ENCODE measurements around the gene SORCS1.

SORCS1 gene

GRCh38 chr10:107163881-107164861 is at the start of gene SORCS1:
Gene SORCS1, minus strand, starts transcription at chr10:107164706.
- peak; percentile 35 for DNase-seq (ENCODE audit: low spot score)

GRCh38 chr10:107214261-107214660 is 49.8 kb upstream of the SORCS1 start:
- DNase-seq (ENCODE audit: low spot score), result no peak

- no peak for DNase-seq (ENCODE audit: low spot score)
Measured at GRCh38 chr10:107213861-107214260, 49.4 kb upstream of the SORCS1 start.

GRCh38 chr10:107206833-107207232 is 42.3 kb upstream of the SORCS1 start:
- no peak for DNase-seq (ENCODE audit: low spot score)

GRCh38 chr10:107169516-107169915 is 5.0 kb upstream of the SORCS1 start:
- DNase-seq (ENCODE audit: low spot score), result no peak

- DNase-seq (ENCODE audit: low spot score), result no peak
Measured at GRCh38 chr10:107168738-107169137, 4.2 kb upstream of the SORCS1 start.

GRCh38 chr10:107166403-107166802 is 1.9 kb upstream of the SORCS1 start:
- DNase-seq (ENCODE audit: low spot score), result no peak

GRCh38 chr10:107164992-107165391 is 486 bp upstream of the SORCS1 start:
- peak; percentile 3 for DNase-seq (ENCODE audit: low spot score)

GRCh38 chr10:107163076-107163855 is 1.2 kb downstream of the SORCS1 start:
- no peak for DNase-seq (ENCODE audit: low spot score)

- no peak for DNase-seq (ENCODE audit: low spot score)
Measured at GRCh38 chr10:107160866-107161265, 3.6 kb downstream of the SORCS1 start.

- no peak for DNase-seq (ENCODE audit: low spot score)
Measured at GRCh38 chr10:107159871-107160270, 4.6 kb downstream of the SORCS1 start.

GRCh38 chr10:107157071-107157470 is 7.4 kb downstream of the SORCS1 start:
- DNase-seq (ENCODE audit: low spot score), result no peak

GRCh38 chr10:107152087-107152486 is 12.4 kb downstream of the SORCS1 start:
- no peak for DNase-seq (ENCODE audit: low spot score)

- DNase-seq (ENCODE audit: low spot score), result no peak
Measured at GRCh38 chr10:107148906-107149305, 15.6 kb downstream of the SORCS1 start.

GRCh38 chr10:107144490-107144889 is 20.0 kb downstream of the SORCS1 start:
- no peak for DNase-seq (ENCODE audit: low spot score)

GRCh38 chr10:107141524-107142061 is 22.9 kb downstream of the SORCS1 start:
- DNase-seq (ENCODE audit: low spot score), result no peak

GRCh38 chr10:107139237-107139636 is 25.3 kb downstream of the SORCS1 start:
- no peak for DNase-seq (ENCODE audit: low spot score)

- no peak for DNase-seq (ENCODE audit: low spot score)
Measured at GRCh38 chr10:107133656-107134055, 30.9 kb downstream of the SORCS1 start.

- no peak for DNase-seq (ENCODE audit: low spot score)
Measured at GRCh38 chr10:107129000-107129399, 35.5 kb downstream of the SORCS1 start.

GRCh38 chr10:107126512-107127065 is 37.9 kb downstream of the SORCS1 start:
- no peak for DNase-seq (ENCODE audit: low spot score)

GRCh38 chr10:107122703-107123102 is 41.8 kb downstream of the SORCS1 start:
- DNase-seq (ENCODE audit: low spot score), result no peak

GRCh38 chr10:107118866-107119265 is 45.6 kb downstream of the SORCS1 start:
- DNase-seq (ENCODE audit: low spot score), result no peak

All from kidney tubule cell (primary cell).